Coronary artery (tissue), 2 donors: ENCODE data around the gene PHC2.

Experiments
- DNase-seq: peaks from one replicate; pipeline ENCODE4 v3.0.0-alpha.2; 2017; ENCODE audit warnings: low spot score
- H3K27ac ChIP-seq, 2 donors: fragments of 200-600 bp; sonication (generic); one replicate each; pipeline ENCODE4 v1.5.1; 2016 to 2019
- H3K4me3 ChIP-seq: fragments of 200-600 bp; sonication (generic); 2 replicates; pipeline ENCODE4 v1.5.1; 2016; ENCODE audit warnings: mild to moderate bottlenecking, moderate library complexity
- CTCF ChIP-seq: fragments of 200-600 bp; sonication (generic); IDR thresholded peaks from one replicate; pipeline ENCODE4 v1.5.1; 2019; ENCODE audit warnings: antibody characterized with exemption

PHC2 gene

GRCh38 chr1:33441088-33441745 lies 10.3 kb upstream of the PHC2 start:
- no peak for TF ChIP-seq CTCF
- no peak for DNase-seq
- no peak overlapping the region for H3K4me3 ChIP-seq
- H3K27ac ChIP-seq: no peak overlapping the region

- Histone ChIP-seq H3K27ac (no peak overlapping the region), H3K4me3 (no peak overlapping the region)
- TF ChIP-seq CTCF: no peak
- no peak for DNase-seq
Measured at GRCh38 chr1:33439662-33440061, 8.8 kb upstream of the PHC2 start.

- H3K4me3 ChIP-seq: no peak overlapping the region
- no peak overlapping the region for H3K27ac ChIP-seq
- TF ChIP-seq CTCF: no peak
- no peak for DNase-seq
Measured at GRCh38 chr1:33438364-33439160, 7.7 kb upstream of the PHC2 start.

GRCh38 chr1:33436557-33437285 lies 5.8 kb upstream of the PHC2 start:
- DNase-seq: no peak
- H3K4me3 ChIP-seq: no peak overlapping the region
- no peak overlapping the region for H3K27ac ChIP-seq
- no peak for TF ChIP-seq CTCF

- H3K27ac ChIP-seq: no peak overlapping the region
- TF ChIP-seq CTCF: no peak
- H3K4me3 ChIP-seq: no peak overlapping the region
- DNase-seq: no peak
Measured at GRCh38 chr1:33435096-33435820, 4.4 kb upstream of the PHC2 start.

- DNase-seq: no peak
- H3K27ac ChIP-seq: peak overlapping the region in 1 of 2 donors; percentile 34
- no peak for TF ChIP-seq CTCF
- H3K4me3 ChIP-seq: no peak overlapping the region
Measured at GRCh38 chr1:33434363-33434750, 3.5 kb upstream of the PHC2 start.
